ENCODE results near the gene AJAP1. TPM values are rescaled to one million over a fixed set of nuclear protein-coding genes. Genes with fewer than 3 reads are reported as not detected.

AJAP1 gene
- total and polyA plus RNA-seq, 2 of the 13 experiments (the other 11 are each of a cell fraction or from before 2014, with no cell fraction given) = not detected

DNA sequence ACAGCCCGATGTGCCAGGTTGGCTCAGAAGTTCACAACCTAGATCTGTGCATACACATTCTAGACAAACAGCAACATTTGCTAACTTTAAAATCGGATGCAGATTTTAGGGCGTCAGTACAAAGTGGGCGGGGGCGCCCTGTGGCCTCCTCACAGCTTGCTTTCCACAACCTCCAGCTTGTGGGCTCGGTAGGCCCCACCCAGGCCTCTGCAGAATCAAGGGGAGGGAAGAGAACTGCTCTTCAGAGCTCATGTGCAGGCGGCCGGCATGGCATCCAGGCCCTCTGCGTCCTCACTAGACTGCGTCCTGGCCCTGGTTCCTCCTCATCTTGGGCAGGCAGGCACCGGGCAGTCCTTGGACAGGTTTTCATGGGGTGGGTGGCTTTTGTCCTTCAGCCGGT is 59.3 kb downstream of the AJAP1 start:
- Histone ChIP-seq H2AFZ (ENCODE audit: low read length) (no peak overlapping the region), H3K9me3 (ENCODE audit: low read length) (peaks cover 14% of the 10 kb centered on the region; the same call in 1 of the 2 replicates), H3K36me3 (replicated peaks in 1 of 2; ENCODE audit: control insufficient read depth in 1 of 2, insufficient read depth in 2 of 2, low read length in 2 of 2) (no peaks in the 10 kb centered on the region), H3K4me3 (replicated peaks in 1 of 3; ENCODE audit: insufficient read depth in 1 of 3, low read depth in 2 of 3, low read length in 3 of 3) (no peak overlapping the region), H3K27me3 (ENCODE audit: control insufficient read depth in 1 of 2, insufficient read depth in 2 of 2, low read length in 2 of 2) (no peaks in the 10 kb centered on the region; a peak in 2 of 5 replicates), H4K20me1 (ENCODE audit: insufficient read depth, low read length) (no peaks in the 10 kb centered on the region), H3K9ac (ENCODE audit: insufficient read depth, low read depth, low read length) (no peak overlapping the region), H3K4me1 (ENCODE audit: insufficient read depth, low read length) (peaks cover 15% of the 10 kb centered on the region), H3K4me2 (ENCODE audit: low read depth, low read length) (no peak overlapping the region), H3K79me2 (ENCODE audit: insufficient read depth, low read length) (no peaks in the 10 kb centered on the region), H3K27ac (ENCODE audit: extremely low read length, insufficient read depth, low read length) (no peak overlapping the region)
- FAIRE-seq (no peak), ATAC-seq (no peak), DNase-seq (ENCODE audit: low spot score) (no peak)
- 68% methylated on average over 5 of the region's 12 CpGs for WGBS (ENCODE audit: low lambda C conversion rate)
- in situ Hi-C loops (cut with HindIII; ENCODE audit: extremely low pct_ligation_motif_present, low pct_unique_long_range_greater_than_20kb) (no loop called here), intact Hi-C loops (cut with micrococcal nuclease; ENCODE audit: unreplicated experiment) (no loop called here)
- POLR2A ChIA-PET = no interaction called here
- CTCF ChIA-PET (ENCODE audit: low intra/inter-chr PET ratio, low total read pairs) = no interaction called here
- BruUV-seq (replicated peaks) = no TSS peak
- no peak for TF ChIP-seq ZNF446 (CRISPR knock-in tag; IDR thresholded peaks at IDR 0.05)
- no peak for TF ChIP-seq POLR2AphosphoS5 (IDR thresholded peaks at IDR 0.05; ENCODE audit: low read depth, low read length)
- no peak for TF ChIP-seq ZNF142 (CRISPR knock-in tag; IDR thresholded peaks at IDR 0.05)
- no peak for TF ChIP-seq MAFG (CRISPR knock-in tag; IDR thresholded peaks at IDR 0.05)
- TF ChIP-seq EED (CRISPR knock-in tag; IDR thresholded peaks at IDR 0.05) = no peak
- no peak for TF ChIP-seq RFX1 (IDR thresholded peaks at IDR 0.05)
- no peak for TF ChIP-seq ZMAT3 (CRISPR knock-in tag; conservative IDR thresholded peaks at IDR 0.05)
- TF ChIP-seq PRPF4 (IDR thresholded peaks at IDR 0.05; ENCODE audit: low read depth, low read length, poor library complexity, severe bottlenecking) = no peak
- TF ChIP-seq SPEN (CRISPR knock-in tag; IDR thresholded peaks at IDR 0.05; ENCODE audit: low read depth) = no peak
- no peak for TF ChIP-seq ZNF747 (CRISPR knock-in tag; IDR thresholded peaks at IDR 0.05; ENCODE audit: borderline replicate concordance)
- no peak for TF ChIP-seq ZNF704 (CRISPR knock-in tag; IDR thresholded peaks at IDR 0.05; ENCODE audit: borderline replicate concordance)
- TF ChIP-seq ZNF580 (CRISPR knock-in tag; IDR thresholded peaks at IDR 0.05; ENCODE audit: borderline replicate concordance, low read depth) = no peak
